ENCODE results near the gene TENM3.

The TENM3 gene

DNA sequence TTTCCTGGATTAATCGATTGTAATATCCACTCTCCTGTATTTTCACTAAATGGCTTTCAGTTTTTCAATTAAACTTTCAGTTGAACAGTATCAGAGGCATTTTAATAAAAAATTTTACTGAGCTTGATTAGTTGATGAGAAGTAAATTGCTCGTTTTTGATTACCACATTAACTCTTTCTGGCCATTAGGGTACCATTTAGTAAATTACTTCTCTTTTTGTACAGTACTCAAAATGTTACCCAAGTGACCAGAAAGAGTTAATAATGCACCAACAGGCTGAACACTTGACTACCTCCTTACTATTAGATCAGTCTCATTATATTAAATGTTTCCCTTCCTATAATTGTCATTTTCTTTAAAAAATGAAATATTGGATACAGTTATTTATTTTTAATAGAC, 289.2 kb downstream of the TENM3 start:
- TF ChIP-seq, protein P1, sequence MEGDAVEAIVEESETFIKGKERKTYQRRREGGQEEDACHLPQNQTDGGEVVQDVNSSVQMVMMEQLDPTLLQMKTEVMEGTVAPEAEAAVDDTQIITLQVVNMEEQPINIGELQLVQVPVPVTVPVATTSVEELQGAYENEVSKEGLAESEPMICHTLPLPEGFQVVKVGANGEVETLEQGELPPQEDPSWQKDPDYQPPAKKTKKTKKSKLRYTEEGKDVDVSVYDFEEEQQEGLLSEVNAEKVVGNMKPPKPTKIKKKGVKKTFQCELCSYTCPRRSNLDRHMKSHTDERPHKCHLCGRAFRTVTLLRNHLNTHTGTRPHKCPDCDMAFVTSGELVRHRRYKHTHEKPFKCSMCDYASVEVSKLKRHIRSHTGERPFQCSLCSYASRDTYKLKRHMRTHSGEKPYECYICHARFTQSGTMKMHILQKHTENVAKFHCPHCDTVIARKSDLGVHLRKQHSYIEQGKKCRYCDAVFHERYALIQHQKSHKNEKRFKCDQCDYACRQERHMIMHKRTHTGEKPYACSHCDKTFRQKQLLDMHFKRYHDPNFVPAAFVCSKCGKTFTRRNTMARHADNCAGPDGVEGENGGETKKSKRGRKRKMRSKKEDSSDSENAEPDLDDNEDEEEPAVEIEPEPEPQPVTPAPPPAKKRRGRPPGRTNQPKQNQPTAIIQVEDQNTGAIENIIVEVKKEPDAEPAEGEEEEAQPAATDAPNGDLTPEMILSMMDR (conservative IDR thresholded peaks at IDR 0.05; ENCODE audit: low read depth, low read length) = no peak
- no peak overlapping the region for H3K4me3 ChIP-seq (ENCODE audit: low read depth, low read length)

DNA sequence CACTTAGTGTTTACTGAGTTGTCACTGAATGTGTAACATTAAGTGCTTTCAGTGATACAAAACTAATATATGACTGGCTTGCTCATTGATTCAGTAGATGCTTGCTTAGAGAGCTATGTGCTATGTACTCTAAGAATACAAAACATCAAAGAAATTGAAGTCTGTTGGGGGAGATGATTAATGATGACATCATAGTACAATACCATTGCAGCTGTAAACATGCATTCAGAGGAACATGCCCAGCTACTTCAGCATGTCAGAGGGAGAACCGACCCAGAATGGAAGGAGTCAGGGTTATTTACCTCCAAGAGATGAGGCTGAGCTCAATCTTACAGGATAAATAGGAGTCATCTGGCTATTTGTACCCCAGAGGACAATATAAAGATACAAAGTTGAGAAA, 290.8 kb downstream of the TENM3 start:
- no peak overlapping the region for H3K4me3 ChIP-seq (ENCODE audit: low read depth, low read length)
- TF ChIP-seq, protein P1 (conservative IDR thresholded peaks at IDR 0.05; ENCODE audit: low read depth, low read length) = no peak
- peak; percentile 68 for DNase-seq (ENCODE audit: low read depth)

More for the DNA sequence above, 289.2 kb downstream of the TENM3 start:
- DNase-seq (ENCODE audit: low read depth) = no peak

DNA sequence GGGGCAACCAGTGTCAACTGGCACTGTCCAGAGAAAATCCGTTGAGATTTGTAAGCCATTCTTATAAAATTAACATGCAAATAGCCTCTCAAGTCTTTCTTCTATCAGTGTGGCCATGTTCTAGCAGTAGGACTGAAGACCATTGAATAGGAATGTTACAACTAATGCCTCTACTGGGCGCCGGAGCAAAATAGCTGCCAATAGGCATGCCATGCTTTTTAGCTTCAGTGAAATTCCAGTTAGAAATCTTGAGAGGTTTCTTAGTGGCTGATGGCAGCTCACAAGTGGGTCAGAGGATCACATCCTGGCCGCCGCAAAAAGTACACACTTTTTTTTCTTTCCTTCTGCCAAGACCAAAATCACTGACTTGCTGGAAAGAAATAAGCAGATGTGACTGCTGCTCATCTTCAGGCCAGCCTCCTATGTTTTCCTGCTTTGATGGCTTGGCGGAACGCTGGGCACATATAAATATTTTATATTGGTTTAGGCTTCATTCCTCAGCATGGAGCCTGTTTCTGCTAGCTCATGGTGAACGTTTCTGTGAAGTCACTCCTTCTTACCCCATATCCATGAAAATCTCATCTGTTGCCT, 293.1 kb downstream of the TENM3 start:
- no peak overlapping the region for H3K4me3 ChIP-seq (ENCODE audit: low read depth, low read length)
- DNase-seq (ENCODE audit: low read depth) = no peak
- TF ChIP-seq, protein P1 (conservative IDR thresholded peaks at IDR 0.05; ENCODE audit: low read depth, low read length) = no peak

DNA sequence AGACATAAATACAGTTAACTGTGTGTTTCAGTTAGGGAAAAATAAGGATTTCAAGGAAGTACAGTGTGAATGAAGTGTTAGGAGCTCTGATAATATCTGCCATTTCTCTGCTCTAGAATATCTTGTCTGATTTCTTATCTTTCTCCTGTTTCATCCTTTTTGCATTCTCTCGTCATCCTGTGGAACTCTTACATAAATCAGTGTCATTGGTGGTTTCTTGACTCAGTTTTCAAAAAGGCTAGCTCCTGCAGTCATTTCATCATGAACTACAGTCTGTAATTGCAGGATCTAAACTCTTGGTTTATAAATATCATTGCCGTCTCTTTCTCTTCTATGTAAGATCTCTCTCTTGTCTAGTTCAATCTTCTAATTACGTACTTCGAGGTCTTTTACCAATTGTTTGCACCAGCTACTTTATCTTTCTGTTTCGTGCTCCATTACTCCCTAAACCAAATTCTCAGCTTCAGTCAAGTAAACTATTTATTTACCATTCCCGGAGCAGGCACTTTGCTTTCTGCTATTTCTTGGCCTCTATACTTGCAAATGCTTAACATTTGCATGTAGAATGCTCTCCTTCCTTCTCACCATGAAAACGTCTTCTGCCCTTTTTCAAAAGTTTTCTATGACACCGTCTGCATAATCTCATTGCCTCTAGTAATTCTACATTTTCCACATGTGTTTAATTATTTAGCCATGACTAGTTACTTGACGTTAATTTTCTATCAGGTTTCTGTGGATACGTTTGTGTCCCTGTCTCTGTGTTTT, 294.0 kb downstream of the TENM3 start:
- H3K4me3 ChIP-seq (ENCODE audit: low read depth, low read length) = no peak overlapping the region
- DNase-seq (ENCODE audit: low read depth) = no peak
- TF ChIP-seq, protein P1 (conservative IDR thresholded peaks at IDR 0.05; ENCODE audit: low read depth, low read length) = no peak

DNA sequence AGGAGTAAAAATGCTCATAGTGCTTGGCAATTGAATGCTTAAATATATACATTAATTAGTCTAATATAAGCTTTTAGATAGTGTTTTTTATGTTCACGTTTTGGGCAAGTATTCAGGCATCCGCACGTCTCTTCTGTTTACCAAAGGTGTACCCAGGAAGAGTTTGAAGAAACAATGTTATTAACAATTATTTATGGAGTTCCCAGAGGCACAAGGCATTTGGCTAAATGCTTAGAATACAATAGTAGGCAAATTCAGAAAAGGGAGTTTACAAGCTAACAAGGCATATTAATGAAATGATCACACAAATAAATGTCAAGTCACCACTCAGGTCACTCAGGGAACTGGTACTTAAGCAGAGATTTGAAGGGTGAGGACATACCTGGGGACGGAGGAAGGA, 294.8 kb downstream of the TENM3 start:
- TF ChIP-seq, protein P1 (conservative IDR thresholded peaks at IDR 0.05; ENCODE audit: low read depth, low read length) = no peak
- H3K4me3 ChIP-seq (ENCODE audit: low read depth, low read length) = no peak overlapping the region
- no peak for DNase-seq (ENCODE audit: low read depth)

DNA sequence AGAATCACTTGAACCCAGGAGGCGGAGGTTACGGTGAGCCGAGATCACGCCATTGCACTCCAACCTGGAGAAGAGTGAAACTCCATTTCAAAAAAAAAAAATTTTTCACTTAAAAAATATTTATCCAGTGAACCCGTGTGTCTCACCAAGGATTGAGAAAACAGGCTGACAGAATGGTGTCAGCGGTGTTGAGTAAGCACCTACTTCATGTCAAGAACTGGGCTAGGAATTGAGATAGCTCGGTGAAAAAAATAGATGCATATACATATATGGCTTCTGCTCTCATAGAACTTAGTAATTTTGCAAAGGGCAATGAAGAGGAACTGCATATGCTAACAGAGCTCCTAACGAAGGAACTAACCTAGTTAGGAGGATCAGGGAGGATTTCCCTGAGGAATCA, 297.3 kb downstream of the TENM3 start:
- no peak for DNase-seq (ENCODE audit: low read depth)
- H3K4me3 ChIP-seq (ENCODE audit: low read depth, low read length) = no peak overlapping the region
- TF ChIP-seq, protein P1 (conservative IDR thresholded peaks at IDR 0.05; ENCODE audit: low read depth, low read length) = no peak

DNA sequence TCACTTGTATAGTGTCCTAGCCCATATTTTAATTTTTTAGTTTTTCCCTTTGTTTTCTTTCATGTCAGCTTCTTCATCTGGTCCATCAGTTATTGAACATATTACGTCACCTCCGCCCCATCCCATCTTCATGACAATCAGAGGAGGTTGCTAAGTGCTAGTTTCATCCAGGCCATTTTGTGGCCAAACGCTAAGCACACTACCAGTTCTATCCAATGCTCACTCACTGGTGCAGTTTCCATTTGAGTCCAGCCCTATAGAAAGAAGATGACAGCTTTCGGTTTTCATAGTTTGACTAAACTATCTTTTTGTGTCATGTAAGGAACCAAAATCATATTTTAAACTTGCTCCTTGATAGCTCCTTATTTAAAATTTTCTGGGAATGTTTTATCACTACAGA, 304.2 kb downstream of the TENM3 start:
- TF ChIP-seq, protein P1 (conservative IDR thresholded peaks at IDR 0.05; ENCODE audit: low read depth, low read length) = no peak
- DNase-seq (ENCODE audit: low read depth) = no peak
- H3K4me3 ChIP-seq (ENCODE audit: low read depth, low read length) = no peak overlapping the region

Measured in choroid plexus epithelial cell (primary cell).